H1 (cell line): ENCODE data around the gene TAS2R13.

Experiments used
- KDM1A ChIP-seq: fragments of 200-600, 300-600 bp; sonication (generic); IDR thresholded peaks from 2 replicates; pipeline ENCODE4 v1.7.1; 2016; ENCODE audit warnings: mild to moderate bottlenecking, low read length, borderline replicate concordance
- SIN3A ChIP-seq, 2 experiments: IDR thresholded peaks in 1 of 2; conservative IDR thresholded peaks in 1 of 2; 2 replicates each; pipeline ENCODE4 v1.6.1; 2011 to 2012; ENCODE audit warnings: low read length in 2 of 2, improper control_type of control experiment in 1 of 2, low read depth in 1 of 2, mild to moderate bottlenecking in 1 of 2
- TF ChIP-seq, protein P1 (sequence below), 3 experiments: IDR thresholded peaks; 1 replicate in 2 of 3; 2 replicates in 1 of 3; pipeline versions ENCODE4 v1.5.1 to v1.6.1; 2011; ENCODE audit warnings: low read length in 3 of 3, mild to moderate bottlenecking in 3 of 3, inconsistent platforms in 2 of 3, low read depth in 1 of 3, moderate library complexity in 1 of 3; ENCODE audit not compliant: insufficient read depth in 1 of 3; ENCODE audit errors: control extremely low read depth in 1 of 3

DNA sequence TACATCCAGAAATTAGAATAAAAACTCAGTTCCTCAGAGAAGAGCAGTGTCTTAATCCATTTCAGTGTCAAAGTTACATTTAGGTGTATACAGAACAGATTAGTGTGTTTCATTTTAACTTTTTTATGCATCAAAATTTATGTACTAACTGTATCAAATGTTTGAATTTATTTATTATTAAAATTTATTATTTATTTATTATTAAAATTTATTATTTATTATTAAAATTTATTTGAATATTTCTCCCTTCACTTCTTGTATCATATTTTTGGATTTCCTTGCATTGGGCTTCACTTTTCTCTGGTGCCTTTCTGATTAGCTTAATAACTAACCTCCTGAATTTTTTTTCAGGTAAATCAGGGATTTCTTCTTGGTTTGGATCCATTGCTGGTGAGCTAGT, 32.0 kb upstream of the TAS2R13 start:
- TF ChIP-seq SIN3A (conservative IDR thresholded peaks at IDR 0.05 in 1 of 2, IDR thresholded peaks at IDR 0.05 in 1 of 2; ENCODE audit: low read depth in 1 of 2, low read length in 2 of 2) (no peak), KDM1A (no peak)
- TF ChIP-seq, protein P1, sequence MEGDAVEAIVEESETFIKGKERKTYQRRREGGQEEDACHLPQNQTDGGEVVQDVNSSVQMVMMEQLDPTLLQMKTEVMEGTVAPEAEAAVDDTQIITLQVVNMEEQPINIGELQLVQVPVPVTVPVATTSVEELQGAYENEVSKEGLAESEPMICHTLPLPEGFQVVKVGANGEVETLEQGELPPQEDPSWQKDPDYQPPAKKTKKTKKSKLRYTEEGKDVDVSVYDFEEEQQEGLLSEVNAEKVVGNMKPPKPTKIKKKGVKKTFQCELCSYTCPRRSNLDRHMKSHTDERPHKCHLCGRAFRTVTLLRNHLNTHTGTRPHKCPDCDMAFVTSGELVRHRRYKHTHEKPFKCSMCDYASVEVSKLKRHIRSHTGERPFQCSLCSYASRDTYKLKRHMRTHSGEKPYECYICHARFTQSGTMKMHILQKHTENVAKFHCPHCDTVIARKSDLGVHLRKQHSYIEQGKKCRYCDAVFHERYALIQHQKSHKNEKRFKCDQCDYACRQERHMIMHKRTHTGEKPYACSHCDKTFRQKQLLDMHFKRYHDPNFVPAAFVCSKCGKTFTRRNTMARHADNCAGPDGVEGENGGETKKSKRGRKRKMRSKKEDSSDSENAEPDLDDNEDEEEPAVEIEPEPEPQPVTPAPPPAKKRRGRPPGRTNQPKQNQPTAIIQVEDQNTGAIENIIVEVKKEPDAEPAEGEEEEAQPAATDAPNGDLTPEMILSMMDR (IDR thresholded peaks at IDR 0.05; ENCODE audit: control extremely low read depth in 1 of 3, insufficient read depth in 1 of 3, low read depth in 1 of 3, low read length in 3 of 3), result no peak
